ENCODE measurements around the gene B3GNT8. TPM values are rescaled to one million over a fixed set of nuclear protein-coding genes. Genes with fewer than 3 reads are reported as not detected.

The B3GNT8 gene
- total RNA-seq, 1 donor from 2014 or later, result 0.35 TPM

- TF ChIP-seq CTCF (IDR thresholded peaks at IDR 0.05), result no peak
- H3K9me3 Mint-ChIP-seq (ENCODE audit: unreplicated experiment), result no peaks in the 10 kb centered on the region
- peaks cover 11% of the 10 kb centered on the region for H3K4me1 Mint-ChIP-seq (ENCODE audit: unreplicated experiment)
- peaks cover under 1% of the 10 kb centered on the region for H3K36me3 Mint-ChIP-seq (ENCODE audit: unreplicated experiment)
- peaks cover 14% of the 10 kb centered on the region for H3K27me3 Mint-ChIP-seq (ENCODE audit: unreplicated experiment)
- no peak within 1 kb of the TSS for H3K4me3 Mint-ChIP-seq (ENCODE audit: unreplicated experiment)
- no peak within 1 kb of the TSS for H3K27ac Mint-ChIP-seq (ENCODE audit: unreplicated experiment)
- DNase-seq (ENCODE audit: extremely low spot score, unreplicated experiment), result no peak
Measured at GRCh38 chr19:41442473-41443355, 15.5 kb upstream of the B3GNT8 start, which contains the start of gene ERICH4. TSS of gene ERICH4 (plus strand) at chr19:41443156. CDS start at chr19:41443170, 14 bp downstream.

GRCh38 chr19:41441321-41441945 is 14.3 kb upstream of the B3GNT8 start:
- no peak for DNase-seq (ENCODE audit: extremely low spot score, unreplicated experiment)
- no peak for TF ChIP-seq CTCF (IDR thresholded peaks at IDR 0.05)
- Mint-ChIP-seq H3K27me3 (ENCODE audit: unreplicated experiment) (peaks cover 7% of the 10 kb centered on the region), H3K4me1 (ENCODE audit: unreplicated experiment) (peaks cover 11% of the 10 kb centered on the region), H3K36me3 (ENCODE audit: unreplicated experiment) (peaks cover 6% of the 10 kb centered on the region), H3K9me3 (ENCODE audit: unreplicated experiment) (no peaks in the 10 kb centered on the region), H3K4me3 (ENCODE audit: unreplicated experiment) (no peak overlapping the region), H3K27ac (ENCODE audit: unreplicated experiment) (no peak overlapping the region)

- H3K27ac Mint-ChIP-seq (ENCODE audit: unreplicated experiment), result peak within 1 kb of the TSS; percentile 24
- H3K9me3 Mint-ChIP-seq (ENCODE audit: unreplicated experiment), result no peaks in the 10 kb centered on the region
- no peak within 1 kb of the TSS for H3K4me3 Mint-ChIP-seq (ENCODE audit: unreplicated experiment)
- peaks cover 7% of the 10 kb centered on the region for H3K36me3 Mint-ChIP-seq (ENCODE audit: unreplicated experiment)
- peak; percentile 47 for TF ChIP-seq CTCF (IDR thresholded peaks at IDR 0.05)
- peaks cover 11% of the 10 kb centered on the region for H3K4me1 Mint-ChIP-seq (ENCODE audit: unreplicated experiment)
- peaks cover 7% of the 10 kb centered on the region for H3K27me3 Mint-ChIP-seq (ENCODE audit: unreplicated experiment)
- peak; percentile 94 for DNase-seq (ENCODE audit: extremely low spot score, unreplicated experiment)
Measured at GRCh38 chr19:41439441-41440222, 12.5 kb upstream of the B3GNT8 start, which contains the start of gene DMAC2. TSS of gene DMAC2 (minus strand) at chr19:41439912. CDS start at chr19:41439899, 13 bp downstream.

- no peak for TF ChIP-seq CTCF (IDR thresholded peaks at IDR 0.05)
- peaks cover 11% of the 10 kb centered on the region for H3K4me1 Mint-ChIP-seq (ENCODE audit: unreplicated experiment)
- no peaks in the 10 kb centered on the region for H3K27me3 Mint-ChIP-seq (ENCODE audit: unreplicated experiment)
- peaks cover 7% of the 10 kb centered on the region for H3K36me3 Mint-ChIP-seq (ENCODE audit: unreplicated experiment)
- H3K4me3 Mint-ChIP-seq (ENCODE audit: unreplicated experiment), result no peak overlapping the region
- no peaks in the 10 kb centered on the region for H3K9me3 Mint-ChIP-seq (ENCODE audit: unreplicated experiment)
- H3K27ac Mint-ChIP-seq (ENCODE audit: unreplicated experiment), result no peak overlapping the region
- no peak for DNase-seq (ENCODE audit: extremely low spot score, unreplicated experiment)
Measured at GRCh38 chr19:41437944-41438574, 10.9 kb upstream of the B3GNT8 start.

All from osteocyte (in vitro differentiated cells).